DOHH2 (cell line): ENCODE measurements around the gene CEACAM6.

Experiments used
- H3F3A ChIP-seq: fragments of 200-600 bp; sonication (generic), shearing (Covaris generic); 2 replicates; pipeline ENCODE4 v1.6.0; 2016; ENCODE audit warnings: antibody characterized with exemption, mild to moderate bottlenecking; ENCODE audit not compliant: control insufficient read depth, insufficient read depth
- H3K27ac ChIP-seq: fragments of 200-600 bp; sonication (generic); 2 replicates; pipeline ENCODE4 v1.5.1; 2014; ENCODE audit warnings: low read depth, mild to moderate bottlenecking, low read length, moderate library complexity
- H3K27me3 ChIP-seq: fragments of 200-600 bp; sonication (generic); 2 replicates; pipeline ENCODE4 v1.6.1; 2014; ENCODE audit warnings: mild to moderate bottlenecking, low read length, mixed read lengths; ENCODE audit not compliant: control insufficient read depth
- H3K36me3 ChIP-seq: fragments of 200-600 bp; sonication (generic); 2 replicates; pipeline ENCODE4 v1.6.1; 2014; ENCODE audit warnings: mild to moderate bottlenecking, low read length, moderate library complexity, mixed read lengths; ENCODE audit not compliant: control insufficient read depth
- H3K4me1 ChIP-seq: fragments of 200-600 bp; sonication (generic); 2 replicates; pipeline ENCODE4 v1.6.1; 2014; ENCODE audit warnings: mild to moderate bottlenecking, low read length, mixed read lengths; ENCODE audit not compliant: control insufficient read depth
- H3K4me2 ChIP-seq: fragments of 200-600 bp; sonication (generic); 2 replicates; pipeline ENCODE4 v1.6.0; 2014; ENCODE audit warnings: mild to moderate bottlenecking, low read length, moderate library complexity
- H3K4me3 ChIP-seq: fragments of 200-600 bp; sonication (generic); 2 replicates; pipeline ENCODE4 v1.5.1; 2014; ENCODE audit warnings: mild to moderate bottlenecking, low read length, mixed read lengths
- H3K79me2 ChIP-seq: fragments of 200-600 bp; sonication (generic); 2 replicates; pipeline ENCODE4 v1.6.1; 2014; ENCODE audit warnings: mild to moderate bottlenecking, low read length, mixed read lengths; ENCODE audit not compliant: control insufficient read depth
- H3K9me2 ChIP-seq: fragments of 200-600 bp; sonication (generic); replicated peaks from 2 replicates; pipeline ENCODE4 v1.6.1; 2014; ENCODE audit warnings: mild to moderate bottlenecking, low read length, mixed read lengths; ENCODE audit not compliant: control insufficient read depth
- H3K9me3 ChIP-seq: fragments of 200-600 bp; sonication (generic); 2 replicates; pipeline ENCODE4 v1.6.1; 2014; ENCODE audit warnings: antibody characterized with exemption, low read length, mixed read lengths; ENCODE audit not compliant: control insufficient read depth, insufficient read depth
- H4K20me1 ChIP-seq: fragments of 200-600 bp; sonication (generic); 2 replicates; pipeline ENCODE4 v1.6.0; 2014; ENCODE audit warnings: low read depth, mild to moderate bottlenecking, antibody characterized with exemption, low read length, moderate library complexity; ENCODE audit not compliant: control insufficient read depth, insufficient read depth
- EZH2phosphoT487 ChIP-seq: fragments of 200-600 bp; sonication (generic); IDR thresholded peaks from 2 replicates; pipeline ENCODE4 v1.6.1; 2017; ENCODE audit warnings: borderline replicate concordance, mild to moderate bottlenecking, antibody characterized with exemption, low read length, moderate library complexity, mixed read lengths
- TF ChIP-seq, protein P1 (sequence below): fragments of 200-600 bp; sonication (generic); IDR thresholded peaks from one replicate; pipeline ENCODE4 v1.5.1; 2014; ENCODE audit warnings: antibody characterized with exemption, mild to moderate bottlenecking, low read depth, low read length; ENCODE audit not compliant: poor library complexity, severe bottlenecking

The CEACAM6 gene

DNA sequence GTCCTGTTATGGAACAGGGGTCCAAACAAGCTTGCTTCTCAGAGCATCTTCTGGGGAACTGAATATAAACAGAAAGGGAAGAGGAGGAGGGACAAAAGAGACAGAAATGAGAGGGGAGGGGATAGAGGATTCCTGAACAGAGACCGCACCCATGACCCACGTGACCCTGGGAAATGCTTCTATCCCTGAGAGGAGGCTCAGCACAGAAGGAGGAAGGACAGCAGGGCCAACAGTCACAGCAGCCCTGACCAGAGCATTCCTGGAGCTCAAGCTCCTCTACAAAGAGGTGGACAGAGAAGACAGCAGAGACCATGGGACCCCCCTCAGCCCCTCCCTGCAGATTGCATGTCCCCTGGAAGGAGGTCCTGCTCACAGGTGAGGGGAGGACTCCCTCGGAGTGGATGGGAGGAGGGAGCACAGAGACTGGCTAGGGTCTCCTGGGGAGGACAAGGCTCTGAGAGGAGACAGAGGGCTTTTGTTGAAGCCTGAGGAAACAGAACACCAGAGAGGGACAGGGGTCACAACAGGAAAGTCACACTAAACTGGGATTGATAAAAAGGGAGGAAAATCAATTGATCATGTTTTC is at the start of gene CEACAM6:
Gene CEACAM6, plus strand, starts transcription at position 203 of the 586 bp plus-strand sequence. Its CDS starts 109 bp downstream, at position 312.
- no peak within 1 kb of the TSS for H3K4me3 ChIP-seq
- no peaks in the 10 kb centered on the region for H3K9me2 ChIP-seq
- H3K27ac ChIP-seq, result no peak within 1 kb of the TSS
- H3K27me3 ChIP-seq, result peaks cover 24% of the 10 kb centered on the region
- no peaks in the 10 kb centered on the region for H3K4me1 ChIP-seq
- H3K4me2 ChIP-seq, result no peak within 1 kb of the TSS
- no peaks in the 10 kb centered on the region for H3K79me2 ChIP-seq
- H3K36me3 ChIP-seq, result no peaks in the 10 kb centered on the region
- H3K9me3 ChIP-seq, result no peaks in the 10 kb centered on the region
- no peaks in the 10 kb centered on the region for H3F3A ChIP-seq
- no peaks in the 10 kb centered on the region for H4K20me1 ChIP-seq
- TF ChIP-seq, protein P1, sequence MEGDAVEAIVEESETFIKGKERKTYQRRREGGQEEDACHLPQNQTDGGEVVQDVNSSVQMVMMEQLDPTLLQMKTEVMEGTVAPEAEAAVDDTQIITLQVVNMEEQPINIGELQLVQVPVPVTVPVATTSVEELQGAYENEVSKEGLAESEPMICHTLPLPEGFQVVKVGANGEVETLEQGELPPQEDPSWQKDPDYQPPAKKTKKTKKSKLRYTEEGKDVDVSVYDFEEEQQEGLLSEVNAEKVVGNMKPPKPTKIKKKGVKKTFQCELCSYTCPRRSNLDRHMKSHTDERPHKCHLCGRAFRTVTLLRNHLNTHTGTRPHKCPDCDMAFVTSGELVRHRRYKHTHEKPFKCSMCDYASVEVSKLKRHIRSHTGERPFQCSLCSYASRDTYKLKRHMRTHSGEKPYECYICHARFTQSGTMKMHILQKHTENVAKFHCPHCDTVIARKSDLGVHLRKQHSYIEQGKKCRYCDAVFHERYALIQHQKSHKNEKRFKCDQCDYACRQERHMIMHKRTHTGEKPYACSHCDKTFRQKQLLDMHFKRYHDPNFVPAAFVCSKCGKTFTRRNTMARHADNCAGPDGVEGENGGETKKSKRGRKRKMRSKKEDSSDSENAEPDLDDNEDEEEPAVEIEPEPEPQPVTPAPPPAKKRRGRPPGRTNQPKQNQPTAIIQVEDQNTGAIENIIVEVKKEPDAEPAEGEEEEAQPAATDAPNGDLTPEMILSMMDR, result no peak
- no peak for TF ChIP-seq EZH2phosphoT487

DNA sequence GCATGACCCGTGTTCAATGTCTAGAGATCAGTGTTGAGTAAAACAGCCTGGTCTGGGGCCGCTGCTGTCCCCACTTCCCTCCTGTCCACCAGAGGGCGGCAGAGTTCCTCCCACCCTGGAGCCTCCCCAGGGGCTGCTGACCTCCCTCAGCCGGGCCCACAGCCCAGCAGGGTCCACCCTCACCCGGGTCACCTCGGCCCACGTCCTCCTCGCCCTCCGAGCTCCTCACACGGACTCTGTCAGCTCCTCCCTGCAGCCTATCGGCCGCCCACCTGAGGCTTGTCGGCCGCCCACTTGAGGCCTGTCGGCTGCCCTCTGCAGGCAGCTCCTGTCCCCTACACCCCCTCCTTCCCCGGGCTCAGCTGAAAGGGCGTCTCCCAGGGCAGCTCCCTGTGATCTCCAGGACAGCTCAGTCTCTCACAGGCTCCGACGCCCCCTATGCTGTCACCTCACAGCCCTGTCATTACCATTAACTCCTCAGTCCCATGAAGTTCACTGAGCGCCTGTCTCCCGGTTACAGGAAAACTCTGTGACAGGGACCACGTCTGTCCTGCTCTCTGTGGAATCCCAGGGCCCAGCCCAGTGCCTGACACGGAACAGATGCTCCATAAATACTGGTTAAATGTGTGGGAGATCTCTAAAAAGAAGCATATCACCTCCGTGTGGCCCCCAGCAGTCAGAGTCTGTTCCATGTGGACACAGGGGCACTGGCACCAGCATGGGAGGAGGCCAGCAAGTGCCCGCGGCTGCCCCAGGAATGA is 48.4 kb upstream of the CEACAM6 start:
- Histone ChIP-seq H3K27ac (no peak overlapping the region), H3K4me3 (peak overlapping the region; percentile 60), H3K9me3 (no peaks in the 10 kb centered on the region), H3K4me1 (no peaks in the 10 kb centered on the region), H3K36me3 (no peaks in the 10 kb centered on the region), H3K4me2 (peak overlapping the region; percentile 84), H3K9me2 (no peaks in the 10 kb centered on the region), H3K79me2 (no peaks in the 10 kb centered on the region), H4K20me1 (no peaks in the 10 kb centered on the region; the same call in 1 of the 2 replicates), H3K27me3 (peaks cover 7% of the 10 kb centered on the region; the same call in 1 of the 2 replicates), H3F3A (no peaks in the 10 kb centered on the region)
- no peak for TF ChIP-seq EZH2phosphoT487
- TF ChIP-seq, protein P1, result peak; percentile 100

DNA sequence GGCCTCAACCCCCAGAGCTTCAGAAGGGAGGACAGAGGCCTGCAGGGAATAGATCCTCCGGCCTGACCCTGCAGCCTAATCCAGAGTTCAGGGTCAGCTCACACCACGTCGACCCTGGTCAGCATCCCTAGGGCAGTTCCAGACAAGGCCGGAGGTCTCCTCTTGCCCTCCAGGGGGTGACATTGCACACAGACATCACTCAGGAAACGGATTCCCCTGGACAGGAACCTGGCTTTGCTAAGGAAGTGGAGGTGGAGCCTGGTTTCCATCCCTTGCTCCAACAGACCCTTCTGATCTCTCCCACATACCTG is 47.9 kb upstream of the CEACAM6 start:
- no peak overlapping the region for H3K4me3 ChIP-seq
- H3K4me2 ChIP-seq, result no peak overlapping the region
- H3K9me3 ChIP-seq, result no peaks in the 10 kb centered on the region
- H3K9me2 ChIP-seq, result no peaks in the 10 kb centered on the region
- H3K79me2 ChIP-seq, result no peaks in the 10 kb centered on the region
- no peaks in the 10 kb centered on the region for H3K36me3 ChIP-seq
- H3K27ac ChIP-seq, result no peak overlapping the region
- no peaks in the 10 kb centered on the region for H3F3A ChIP-seq
- no peak for TF ChIP-seq EZH2phosphoT487
- TF ChIP-seq, protein P1, result no peak
- H3K27me3 ChIP-seq, result peaks cover 12% of the 10 kb centered on the region
- no peaks in the 10 kb centered on the region for H3K4me1 ChIP-seq
- H4K20me1 ChIP-seq, result no peaks in the 10 kb centered on the region; the same call in 1 of the 2 replicates
